CD14-positive monocyte (primary cell): Measurements from ENCODE around the gene TMEM151A. TPM values are rescaled to one million over a fixed set of nuclear protein-coding genes. Genes with fewer than 3 reads are reported as not detected.
A peak's percentile ranks its signal among the peaks of the same experiment; 100 is the strongest.
"Not testable (repeated sequence)": the region's sequence is repeated elsewhere in the genome, so short reads cannot be mapped to it uniquely, and the experiment has no call there.

Experiments used
- DNase-seq, 3 donors: peaks; one replicate each; pipeline ENCODE4 v3.0.0-alpha.2; 2011 to 2022
- H2AFZ ChIP-seq: 2 replicates; pipeline ENCODE4 v1.6.0; 2012; ENCODE audit warnings: mild to moderate bottlenecking, low read depth, low read length, inconsistent platforms; ENCODE audit not compliant: insufficient read depth, poor library complexity, severe bottlenecking
- H3K27ac ChIP-seq, 2 donors: 1 replicate in 1 of 2; 2 replicates in 1 of 2; pipeline ENCODE4 v1.5.1; 2012 to 2013; ENCODE audit warnings: low read length in 2 of 2, control low read depth in 1 of 2, inconsistent platforms in 1 of 2, low read depth in 1 of 2, mild to moderate bottlenecking in 1 of 2
- H3K27me3 ChIP-seq, 2 donors: one replicate each; pipeline versions ENCODE4 v1.6.0 to v1.6.1; 2011 to 2013; ENCODE audit warnings: low read length in 2 of 2; ENCODE audit not compliant: control insufficient read depth in 2 of 2, insufficient read depth in 2 of 2
- H3K36me3 ChIP-seq, 2 donors: replicated peaks in 1 of 2; 1 replicate in 1 of 2; 2 replicates in 1 of 2; pipeline versions ENCODE4 v1.5.1 to v1.6.1; 2012 to 2013; ENCODE audit warnings: low read length in 2 of 2, control low read depth in 1 of 2, inconsistent platforms in 1 of 2, mild to moderate bottlenecking in 1 of 2; ENCODE audit not compliant: insufficient read depth in 2 of 2, control insufficient read depth in 1 of 2
- H3K4me1 ChIP-seq, 2 donors: 1 replicate in 1 of 2; 2 replicates in 1 of 2; pipeline versions ENCODE4 v1.5.1 to v1.6.1; 2012 to 2013; ENCODE audit warnings: low read length in 2 of 2, control low read depth in 1 of 2, inconsistent platforms in 1 of 2, mild to moderate bottlenecking in 1 of 2, moderate library complexity in 1 of 2; ENCODE audit not compliant: insufficient read depth in 2 of 2, control insufficient read depth in 1 of 2
- H3K4me2 ChIP-seq: replicated peaks from 2 replicates; pipeline ENCODE3; 2012; ENCODE audit warnings: low read length, moderate library complexity, mild to moderate bottlenecking; ENCODE audit not compliant: poor library complexity, severe bottlenecking; ENCODE audit errors: extremely low read depth
- H3K4me3 ChIP-seq, 3 experiments: fragments of 200-600 bp in 1 of 3; sonication (generic) in 1 of 3; replicated peaks in 1 of 3; 1 replicate in 2 of 3; 2 replicates in 1 of 3; pipeline ENCODE4 v1.5.1; 2011 to 2013; ENCODE audit warnings: low read length in 3 of 3, mild to moderate bottlenecking in 3 of 3, control low read depth in 2 of 3, low read depth in 2 of 3, inconsistent platforms in 1 of 3, moderate library complexity in 1 of 3
- H3K79me2 ChIP-seq: 2 replicates; pipeline ENCODE4 v1.6.0; 2012; ENCODE audit warnings: mild to moderate bottlenecking, control low read depth, inconsistent platforms, low read length, moderate library complexity; ENCODE audit not compliant: insufficient read depth
- H3K9ac ChIP-seq: 2 replicates; pipeline ENCODE4 v1.6.0; 2017; ENCODE audit warnings: low read length, mild to moderate bottlenecking; ENCODE audit not compliant: insufficient read depth, poor library complexity, severe bottlenecking
- H3K9me3 ChIP-seq, 2 donors: replicated peaks in 1 of 2; 1 replicate in 1 of 2; 2 replicates in 1 of 2; pipeline versions ENCODE4 v1.5.1 to v1.6.1; 2012 to 2013; ENCODE audit warnings: low read length in 2 of 2, control low read depth in 1 of 2; ENCODE audit not compliant: control insufficient read depth in 1 of 2, insufficient read depth in 1 of 2
- H4K20me1 ChIP-seq: 2 replicates; pipeline ENCODE4 v1.6.0; 2012; ENCODE audit warnings: mild to moderate bottlenecking, low read length, control low read depth, moderate library complexity; ENCODE audit not compliant: insufficient read depth
- H3K27ac Mint-ChIP-seq, 7 donors: one replicate each; pipeline ENCODE4 v1.8.0; 2020; ENCODE audit warnings: mild to moderate bottlenecking in 7 of 7, mixed read lengths in 7 of 7, moderate library complexity in 6 of 7, inconsistent platforms in 2 of 7
- H3K27me3 Mint-ChIP-seq, 3 donors: one replicate each; pipeline ENCODE4 v1.8.0; 2021 to 2022; ENCODE audit warnings: low read depth in 3 of 3, mild to moderate bottlenecking in 3 of 3, mixed read lengths in 3 of 3, moderate library complexity in 3 of 3, inconsistent platforms in 1 of 3
- H3K36me3 Mint-ChIP-seq, 2 donors: one replicate each; pipeline ENCODE4 v1.8.0; 2020; ENCODE audit warnings: mixed read lengths in 2 of 2, inconsistent platforms in 1 of 2, mild to moderate bottlenecking in 1 of 2
- H3K4me1 Mint-ChIP-seq: one replicate; pipeline ENCODE4 v1.8.0; 2020; ENCODE audit warnings: mild to moderate bottlenecking, mixed read lengths
- H3K4me3 Mint-ChIP-seq, 2 donors: one replicate each; pipeline ENCODE4 v1.8.0; 2020; ENCODE audit warnings: mild to moderate bottlenecking in 2 of 2, mixed read lengths in 2 of 2, moderate library complexity in 1 of 2
- H3K9me3 Mint-ChIP-seq, 7 donors: one replicate each; pipeline ENCODE4 v1.8.0; 2020 to 2022; ENCODE audit warnings: mixed read lengths in 7 of 7, mild to moderate bottlenecking in 6 of 7, moderate library complexity in 6 of 7, inconsistent platforms in 2 of 7
- WGBS: methylation state at CpG from one replicate; pipeline ENCODE4 v1.1.5; 2013; ENCODE audit warnings: missing lambda C conversion rate; ENCODE audit not compliant: insufficient coverage; 5-methylcytosine and 5-hydroxymethylcytosine counted together
- intact Hi-C, 2 donors: fragments of 100-400 bp; cut with micrococcal nuclease; formaldehyde crosslinking; loops; one replicate each; pipeline versions ENCODE4 v1.15.0 to v1.15.1; 2023
- polyA plus RNA-seq, 3 donors: library from polyadenylated mRNA; depleted of rRNA in 1 of 3; unstranded in 2 of 3; stranded (reverse) in 1 of 3; fragments of 300-500 nt in 2 of 3; fragments of >200 nt in 1 of 3; fragmentation: Illumina TruSeq in 2 of 3; gene quantifications; 1 replicate in 2 of 3; 2 replicates in 1 of 3; pipeline ENCODE4 v1.2.3, GENCODE V29; 2012 to 2021
- TF ChIP-seq, protein P1 (sequence below): fragments of 200-600 bp; IDR thresholded peaks from one replicate; pipeline ENCODE4 v1.8.0; 2022; ENCODE audit warnings: antibody characterized with exemption, mild to moderate bottlenecking

Gene TMEM151A
- polyA plus RNA-seq, 3 donors: not detected

DNA sequence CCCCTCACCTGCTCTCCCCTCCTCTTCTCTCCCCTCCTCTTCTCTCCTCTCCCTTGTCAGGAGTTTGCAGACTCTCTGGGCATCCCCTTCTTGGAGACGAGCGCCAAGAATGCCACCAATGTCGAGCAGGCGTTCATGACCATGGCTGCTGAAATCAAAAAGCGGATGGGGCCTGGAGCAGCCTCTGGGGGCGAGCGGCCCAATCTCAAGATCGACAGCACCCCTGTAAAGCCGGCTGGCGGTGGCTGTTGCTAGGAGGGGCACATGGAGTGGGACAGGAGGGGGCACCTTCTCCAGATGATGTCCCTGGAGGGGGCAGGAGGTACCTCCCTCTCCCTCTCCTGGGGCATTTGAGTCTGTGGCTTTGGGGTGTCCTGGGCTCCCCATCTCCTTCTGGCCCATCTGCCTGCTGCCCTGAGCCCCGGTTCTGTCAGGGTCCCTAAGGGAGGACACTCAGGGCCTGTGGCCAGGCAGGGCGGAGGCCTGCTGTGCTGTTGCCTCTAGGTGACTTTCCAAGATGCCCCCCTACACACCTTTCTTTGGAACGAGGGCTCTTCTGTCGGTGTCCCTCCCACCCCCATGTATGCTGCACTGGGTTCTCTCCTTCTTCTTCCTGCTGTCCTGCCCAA, 15.6 kb upstream of the TMEM151A start:
- peaks cover 3 to 23% of the 10 kb centered on the region in 2 donors for H3K27me3 ChIP-seq
- H3K4me2 ChIP-seq: no peak overlapping the region
- WGBS: 97% methylated on average over 13 of the region's 14 CpGs
- no peak for DNase-seq
- H3K4me1 Mint-ChIP-seq: peaks cover 13% of the 10 kb centered on the region
- H3K36me3 Mint-ChIP-seq: peaks cover 59 to 62% of the 10 kb centered on the region in 2 donors
- H3K36me3 ChIP-seq: peaks cover 49 to 53% of the 10 kb centered on the region in 2 donors
- TF ChIP-seq, protein P1, sequence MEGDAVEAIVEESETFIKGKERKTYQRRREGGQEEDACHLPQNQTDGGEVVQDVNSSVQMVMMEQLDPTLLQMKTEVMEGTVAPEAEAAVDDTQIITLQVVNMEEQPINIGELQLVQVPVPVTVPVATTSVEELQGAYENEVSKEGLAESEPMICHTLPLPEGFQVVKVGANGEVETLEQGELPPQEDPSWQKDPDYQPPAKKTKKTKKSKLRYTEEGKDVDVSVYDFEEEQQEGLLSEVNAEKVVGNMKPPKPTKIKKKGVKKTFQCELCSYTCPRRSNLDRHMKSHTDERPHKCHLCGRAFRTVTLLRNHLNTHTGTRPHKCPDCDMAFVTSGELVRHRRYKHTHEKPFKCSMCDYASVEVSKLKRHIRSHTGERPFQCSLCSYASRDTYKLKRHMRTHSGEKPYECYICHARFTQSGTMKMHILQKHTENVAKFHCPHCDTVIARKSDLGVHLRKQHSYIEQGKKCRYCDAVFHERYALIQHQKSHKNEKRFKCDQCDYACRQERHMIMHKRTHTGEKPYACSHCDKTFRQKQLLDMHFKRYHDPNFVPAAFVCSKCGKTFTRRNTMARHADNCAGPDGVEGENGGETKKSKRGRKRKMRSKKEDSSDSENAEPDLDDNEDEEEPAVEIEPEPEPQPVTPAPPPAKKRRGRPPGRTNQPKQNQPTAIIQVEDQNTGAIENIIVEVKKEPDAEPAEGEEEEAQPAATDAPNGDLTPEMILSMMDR: no peak
- H4K20me1 ChIP-seq: peaks cover 81% of the 10 kb centered on the region
- H2AFZ ChIP-seq: no peak overlapping the region
- H3K4me3 ChIP-seq: no peak overlapping the region
- H3K4me1 ChIP-seq: peaks cover 4 to 8% of the 10 kb centered on the region in 2 donors
- H3K9ac ChIP-seq: no peak overlapping the region
- peaks cover 23 to 35% (median 28%) of the 10 kb centered on the region in 3 donors for H3K27me3 Mint-ChIP-seq
- H3K9me3 Mint-ChIP-seq: peaks cover 0 to 7% (median 2%) of the 10 kb centered on the region in 7 donors
- H3K79me2 ChIP-seq: peaks cover 15% of the 10 kb centered on the region
- intact Hi-C loops: no loop called here
- H3K9me3 ChIP-seq: no peaks in the 10 kb centered on the region
- H3K27ac ChIP-seq: no peak overlapping the region
- H3K27ac Mint-ChIP-seq: no peak overlapping the region
- no peak overlapping the region for H3K4me3 Mint-ChIP-seq

DNA sequence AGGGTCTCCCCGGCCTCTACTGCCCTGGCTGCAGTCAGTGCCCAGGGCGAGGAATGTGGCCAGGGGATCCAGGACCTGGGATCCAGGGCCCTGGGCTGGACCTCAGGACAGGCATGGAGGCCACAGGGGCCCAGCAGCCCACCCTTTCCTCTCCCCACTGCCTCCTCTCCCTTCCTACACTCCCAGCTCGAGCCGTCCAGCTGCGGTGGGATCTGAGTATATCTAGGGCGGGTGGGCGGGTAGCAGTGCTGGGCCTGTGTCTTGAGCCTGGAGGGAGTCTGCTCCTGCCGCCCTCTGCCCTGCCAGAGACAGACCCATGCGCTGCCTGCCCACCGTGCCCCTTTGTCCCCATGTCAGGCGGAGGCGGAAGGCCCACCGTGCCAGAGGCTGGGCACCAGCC, 15.1 kb upstream of the TMEM151A start:
- H2AFZ ChIP-seq, H3K4me1 ChIP-seq: not testable (repeated sequence)
- peaks cover 77% of the 10 kb centered on the region for H4K20me1 ChIP-seq

DNA sequence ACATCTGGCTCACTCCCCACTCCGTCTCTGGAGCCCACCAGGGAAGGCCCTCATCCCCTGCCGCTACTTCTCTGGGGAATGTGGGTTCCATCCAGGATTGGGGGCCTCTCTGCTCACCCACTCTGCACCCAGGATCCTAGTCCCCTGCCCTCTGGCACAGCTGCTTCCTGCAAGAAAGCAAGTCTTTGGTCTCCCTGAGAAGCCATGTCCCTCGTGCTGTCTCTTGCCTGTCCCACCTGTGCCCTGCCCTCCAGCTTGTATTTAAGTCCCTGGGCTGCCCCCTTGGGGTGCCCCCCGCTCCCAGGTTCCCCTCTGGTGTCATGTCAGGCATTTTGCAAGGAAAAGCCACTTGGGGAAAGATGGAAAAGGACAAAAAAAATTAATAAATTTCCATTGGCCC, 14.6 kb upstream of the TMEM151A start:
- H3K9me3 Mint-ChIP-seq, intact Hi-C loops, H3K4me2 ChIP-seq, H3K27ac Mint-ChIP-seq, H3K9ac ChIP-seq, H2AFZ ChIP-seq, H3K4me3 ChIP-seq, H3K27ac ChIP-seq, DNase-seq, H3K79me2 ChIP-seq, H3K9me3 ChIP-seq: not testable (repeated sequence)
- H4K20me1 ChIP-seq: peaks cover 77% of the 10 kb centered on the region
- peaks cover 13% of the 10 kb centered on the region for H3K4me1 Mint-ChIP-seq
- H3K4me1 ChIP-seq: peaks cover 4 to 13% of the 10 kb centered on the region in 2 donors
- H3K4me3 Mint-ChIP-seq: peak overlapping the region in 1 of 2 donors; percentile 60
- WGBS: 20% methylated on average over 4 of the region's 4 CpGs
- H3K36me3 ChIP-seq: peaks cover 44 to 45% of the 10 kb centered on the region in 2 donors
- peaks cover 27 to 36% (median 32%) of the 10 kb centered on the region in 3 donors for H3K27me3 Mint-ChIP-seq
- H3K36me3 Mint-ChIP-seq: peaks cover 54 to 56% of the 10 kb centered on the region in 2 donors
- H3K27me3 ChIP-seq: peaks cover 3 to 23% of the 10 kb centered on the region in 2 donors

More for the DNA sequence above, 15.1 kb upstream of the TMEM151A start:
- H3K27me3 ChIP-seq: peaks cover 3 to 23% of the 10 kb centered on the region in 2 donors
- peaks cover 25 to 35% (median 32%) of the 10 kb centered on the region in 3 donors for H3K27me3 Mint-ChIP-seq
- H3K9me3 ChIP-seq, DNase-seq, intact Hi-C loops, H3K4me3 ChIP-seq, H3K4me2 ChIP-seq, H3K9me3 Mint-ChIP-seq, H3K9ac ChIP-seq, H3K27ac ChIP-seq, H3K27ac Mint-ChIP-seq, H3K4me3 Mint-ChIP-seq: not testable (repeated sequence)
- H3K36me3 Mint-ChIP-seq: peaks cover 58 to 61% of the 10 kb centered on the region in 2 donors
- H3K36me3 ChIP-seq: peaks cover 48 to 49% of the 10 kb centered on the region in 2 donors
- peaks cover 11% of the 10 kb centered on the region for H3K79me2 ChIP-seq
- H3K4me1 Mint-ChIP-seq: peaks cover 12% of the 10 kb centered on the region
- 60% methylated on average over 7 of the region's 13 CpGs for WGBS
